ENCODE data around the gene RNF123.
"Not testable (repeated sequence)": the region's sequence is repeated elsewhere in the genome, so short reads cannot be mapped to it uniquely, and the experiment has no call there.

- TF ChIP-seq, protein P1, sequence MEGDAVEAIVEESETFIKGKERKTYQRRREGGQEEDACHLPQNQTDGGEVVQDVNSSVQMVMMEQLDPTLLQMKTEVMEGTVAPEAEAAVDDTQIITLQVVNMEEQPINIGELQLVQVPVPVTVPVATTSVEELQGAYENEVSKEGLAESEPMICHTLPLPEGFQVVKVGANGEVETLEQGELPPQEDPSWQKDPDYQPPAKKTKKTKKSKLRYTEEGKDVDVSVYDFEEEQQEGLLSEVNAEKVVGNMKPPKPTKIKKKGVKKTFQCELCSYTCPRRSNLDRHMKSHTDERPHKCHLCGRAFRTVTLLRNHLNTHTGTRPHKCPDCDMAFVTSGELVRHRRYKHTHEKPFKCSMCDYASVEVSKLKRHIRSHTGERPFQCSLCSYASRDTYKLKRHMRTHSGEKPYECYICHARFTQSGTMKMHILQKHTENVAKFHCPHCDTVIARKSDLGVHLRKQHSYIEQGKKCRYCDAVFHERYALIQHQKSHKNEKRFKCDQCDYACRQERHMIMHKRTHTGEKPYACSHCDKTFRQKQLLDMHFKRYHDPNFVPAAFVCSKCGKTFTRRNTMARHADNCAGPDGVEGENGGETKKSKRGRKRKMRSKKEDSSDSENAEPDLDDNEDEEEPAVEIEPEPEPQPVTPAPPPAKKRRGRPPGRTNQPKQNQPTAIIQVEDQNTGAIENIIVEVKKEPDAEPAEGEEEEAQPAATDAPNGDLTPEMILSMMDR (IDR thresholded peaks at IDR 0.05; ENCODE audit: low read depth, low read length, missing input control): not testable (repeated sequence)
- not testable (repeated sequence) for TF ChIP-seq EGR1 (IDR thresholded peaks at IDR 0.05; ENCODE audit: low read depth in 2 of 2); JUND (IDR thresholded peaks at IDR 0.05); HNF4A (conservative IDR thresholded peaks at IDR 0.05); YY1 (IDR thresholded peaks at IDR 0.05); SP1 (IDR thresholded peaks at IDR 0.05)
- TF ChIP-seq, protein P2, sequence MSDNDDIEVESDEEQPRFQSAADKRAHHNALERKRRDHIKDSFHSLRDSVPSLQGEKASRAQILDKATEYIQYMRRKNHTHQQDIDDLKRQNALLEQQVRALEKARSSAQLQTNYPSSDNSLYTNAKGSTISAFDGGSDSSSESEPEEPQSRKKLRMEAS (IDR thresholded peaks at IDR 0.05): not testable (repeated sequence)
- TF ChIP-seq, protein P3, sequence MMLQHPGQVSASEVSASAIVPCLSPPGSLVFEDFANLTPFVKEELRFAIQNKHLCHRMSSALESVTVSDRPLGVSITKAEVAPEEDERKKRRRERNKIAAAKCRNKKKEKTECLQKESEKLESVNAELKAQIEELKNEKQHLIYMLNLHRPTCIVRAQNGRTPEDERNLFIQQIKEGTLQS (IDR thresholded peaks at IDR 0.05): not testable (repeated sequence)
These were observed 59.5 kb downstream of the RNF123 start for GRCh38 chr3:49748874-49749273.
